NT2/D1 (cell line): ENCODE results near the gene PPP1R37.

Experiments
- SUZ12 ChIP-seq: IDR thresholded peaks from 2 replicates; pipeline ENCODE4 v1.6.1; 2011; ENCODE audit not compliant: insufficient read length, insufficient read depth; ENCODE audit errors: extremely low read depth
- YY1 ChIP-seq: IDR thresholded peaks from 2 replicates; pipeline ENCODE4 v1.6.1; 2011; ENCODE audit not compliant: insufficient read length, insufficient read depth
- ZNF274 ChIP-seq: IDR thresholded peaks from 2 replicates; pipeline ENCODE4 v1.6.1; 2011; ENCODE audit warnings: mild to moderate bottlenecking, low read depth, low read length

DNA sequence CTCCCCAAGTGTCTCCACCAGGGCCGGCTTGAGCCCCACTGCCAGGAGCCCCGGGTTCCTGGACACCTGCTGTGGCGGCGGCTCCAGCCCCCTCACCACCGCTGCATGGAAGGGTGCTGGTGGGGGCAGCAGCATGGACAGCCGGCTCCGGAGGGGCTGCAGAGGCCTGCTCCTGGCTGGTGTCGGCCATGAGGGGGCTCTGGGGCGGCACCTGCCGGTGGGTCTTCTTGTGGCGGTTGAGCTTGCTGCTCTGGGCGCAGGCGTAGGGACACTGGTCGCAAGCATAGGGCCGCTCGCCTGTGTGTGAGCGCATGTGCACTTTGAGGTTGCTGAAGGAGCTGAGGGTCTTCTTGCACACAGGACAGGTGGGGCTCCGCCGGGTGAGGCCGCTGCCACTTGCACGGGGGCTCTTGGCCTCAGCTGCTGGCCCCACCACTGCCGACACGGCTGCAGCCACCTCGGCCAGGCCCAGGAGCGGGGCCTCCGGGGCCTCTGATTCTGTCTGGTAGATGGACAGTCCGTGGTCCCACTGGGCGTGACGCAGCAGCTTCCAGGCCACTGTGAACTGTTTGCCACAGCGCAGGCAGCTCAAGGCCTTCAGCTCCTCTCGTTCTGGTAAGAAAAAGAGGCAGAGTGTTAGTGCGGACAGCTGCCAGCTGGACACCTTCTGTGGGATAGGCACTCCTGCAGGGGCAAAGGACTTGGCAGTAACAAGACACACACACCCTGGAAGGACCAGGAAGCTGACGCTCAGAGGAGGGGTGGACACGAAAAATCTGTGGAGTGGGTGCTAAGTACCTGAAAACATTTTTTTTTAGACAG lies 20.8 kb upstream of the PPP1R37 start:
- no peak for TF ChIP-seq YY1
- TF ChIP-seq ZNF274, result no peak
- TF ChIP-seq SUZ12, result no peak
